CD14-positive monocyte (primary cell): Measurements from ENCODE around the gene CD40LG. TPM values are rescaled to one million over a fixed set of nuclear protein-coding genes. Genes with fewer than 3 reads are reported as not detected.

Source experiments
- DNase-seq, 3 donors: peaks; one replicate each; pipeline ENCODE4 v3.0.0-alpha.2; 2011 to 2022
- H2AFZ ChIP-seq: 2 replicates; pipeline ENCODE4 v1.6.0; 2012; ENCODE audit warnings: mild to moderate bottlenecking, low read depth, low read length, inconsistent platforms; ENCODE audit not compliant: insufficient read depth, poor library complexity, severe bottlenecking
- H3K27ac ChIP-seq, 2 donors: 1 replicate in 1 of 2; 2 replicates in 1 of 2; pipeline ENCODE4 v1.5.1; 2012 to 2013; ENCODE audit warnings: low read length in 2 of 2, control low read depth in 1 of 2, inconsistent platforms in 1 of 2, low read depth in 1 of 2, mild to moderate bottlenecking in 1 of 2
- H3K27me3 ChIP-seq, 2 donors: one replicate each; pipeline versions ENCODE4 v1.6.0 to v1.6.1; 2011 to 2013; ENCODE audit warnings: low read length in 2 of 2; ENCODE audit not compliant: control insufficient read depth in 2 of 2, insufficient read depth in 2 of 2
- H3K36me3 ChIP-seq, 2 donors: replicated peaks in 1 of 2; 1 replicate in 1 of 2; 2 replicates in 1 of 2; pipeline versions ENCODE4 v1.5.1 to v1.6.1; 2012 to 2013; ENCODE audit warnings: low read length in 2 of 2, control low read depth in 1 of 2, inconsistent platforms in 1 of 2, mild to moderate bottlenecking in 1 of 2; ENCODE audit not compliant: insufficient read depth in 2 of 2, control insufficient read depth in 1 of 2
- H3K4me1 ChIP-seq, 2 donors: 1 replicate in 1 of 2; 2 replicates in 1 of 2; pipeline versions ENCODE4 v1.5.1 to v1.6.1; 2012 to 2013; ENCODE audit warnings: low read length in 2 of 2, control low read depth in 1 of 2, inconsistent platforms in 1 of 2, mild to moderate bottlenecking in 1 of 2, moderate library complexity in 1 of 2; ENCODE audit not compliant: insufficient read depth in 2 of 2, control insufficient read depth in 1 of 2
- H3K4me2 ChIP-seq: replicated peaks from 2 replicates; pipeline ENCODE3; 2012; ENCODE audit warnings: low read length, moderate library complexity, mild to moderate bottlenecking; ENCODE audit not compliant: poor library complexity, severe bottlenecking; ENCODE audit errors: extremely low read depth
- H3K4me3 ChIP-seq, 3 experiments: fragments of 200-600 bp in 1 of 3; sonication (generic) in 1 of 3; replicated peaks in 1 of 3; 1 replicate in 2 of 3; 2 replicates in 1 of 3; pipeline ENCODE4 v1.5.1; 2011 to 2013; ENCODE audit warnings: low read length in 3 of 3, mild to moderate bottlenecking in 3 of 3, control low read depth in 2 of 3, low read depth in 2 of 3, inconsistent platforms in 1 of 3, moderate library complexity in 1 of 3
- H3K79me2 ChIP-seq: 2 replicates; pipeline ENCODE4 v1.6.0; 2012; ENCODE audit warnings: mild to moderate bottlenecking, control low read depth, inconsistent platforms, low read length, moderate library complexity; ENCODE audit not compliant: insufficient read depth
- H3K9ac ChIP-seq: 2 replicates; pipeline ENCODE4 v1.6.0; 2017; ENCODE audit warnings: low read length, mild to moderate bottlenecking; ENCODE audit not compliant: insufficient read depth, poor library complexity, severe bottlenecking
- H3K9me3 ChIP-seq, 2 donors: replicated peaks in 1 of 2; 1 replicate in 1 of 2; 2 replicates in 1 of 2; pipeline versions ENCODE4 v1.5.1 to v1.6.1; 2012 to 2013; ENCODE audit warnings: low read length in 2 of 2, control low read depth in 1 of 2; ENCODE audit not compliant: control insufficient read depth in 1 of 2, insufficient read depth in 1 of 2
- H4K20me1 ChIP-seq: 2 replicates; pipeline ENCODE4 v1.6.0; 2012; ENCODE audit warnings: mild to moderate bottlenecking, low read length, control low read depth, moderate library complexity; ENCODE audit not compliant: insufficient read depth
- H3K27ac Mint-ChIP-seq, 7 donors: one replicate each; pipeline ENCODE4 v1.8.0; 2020; ENCODE audit warnings: mild to moderate bottlenecking in 7 of 7, mixed read lengths in 7 of 7, moderate library complexity in 6 of 7, inconsistent platforms in 2 of 7
- H3K27me3 Mint-ChIP-seq, 3 donors: one replicate each; pipeline ENCODE4 v1.8.0; 2021 to 2022; ENCODE audit warnings: low read depth in 3 of 3, mild to moderate bottlenecking in 3 of 3, mixed read lengths in 3 of 3, moderate library complexity in 3 of 3, inconsistent platforms in 1 of 3
- H3K36me3 Mint-ChIP-seq, 2 donors: one replicate each; pipeline ENCODE4 v1.8.0; 2020; ENCODE audit warnings: mixed read lengths in 2 of 2, inconsistent platforms in 1 of 2, mild to moderate bottlenecking in 1 of 2
- H3K4me1 Mint-ChIP-seq: one replicate; pipeline ENCODE4 v1.8.0; 2020; ENCODE audit warnings: mild to moderate bottlenecking, mixed read lengths
- H3K4me3 Mint-ChIP-seq, 2 donors: one replicate each; pipeline ENCODE4 v1.8.0; 2020; ENCODE audit warnings: mild to moderate bottlenecking in 2 of 2, mixed read lengths in 2 of 2, moderate library complexity in 1 of 2
- H3K9me3 Mint-ChIP-seq, 7 donors: one replicate each; pipeline ENCODE4 v1.8.0; 2020 to 2022; ENCODE audit warnings: mixed read lengths in 7 of 7, mild to moderate bottlenecking in 6 of 7, moderate library complexity in 6 of 7, inconsistent platforms in 2 of 7
- CTCF ChIP-seq: fragments of 200-600 bp; IDR thresholded peaks from one replicate; pipeline ENCODE4 v1.8.0; 2022; ENCODE audit warnings: antibody characterized with exemption, mild to moderate bottlenecking
- WGBS: methylation state at CpG from one replicate; pipeline ENCODE4 v1.1.5; 2013; ENCODE audit warnings: missing lambda C conversion rate; ENCODE audit not compliant: insufficient coverage; 5-methylcytosine and 5-hydroxymethylcytosine counted together
- intact Hi-C, 2 donors: fragments of 100-400 bp; cut with micrococcal nuclease; formaldehyde crosslinking; loops; one replicate each; pipeline versions ENCODE4 v1.15.0 to v1.15.1; 2023
- polyA plus RNA-seq, 3 donors: library from polyadenylated mRNA; depleted of rRNA in 1 of 3; unstranded in 2 of 3; stranded (reverse) in 1 of 3; fragments of 300-500 nt in 2 of 3; fragments of >200 nt in 1 of 3; fragmentation: Illumina TruSeq in 2 of 3; gene quantifications; 1 replicate in 2 of 3; 2 replicates in 1 of 3; pipeline ENCODE4 v1.2.3, GENCODE V29; 2012 to 2021

CD40LG gene
- polyA plus RNA-seq, 3 donors = 0.09 TPM; not detected in 2

DNA sequence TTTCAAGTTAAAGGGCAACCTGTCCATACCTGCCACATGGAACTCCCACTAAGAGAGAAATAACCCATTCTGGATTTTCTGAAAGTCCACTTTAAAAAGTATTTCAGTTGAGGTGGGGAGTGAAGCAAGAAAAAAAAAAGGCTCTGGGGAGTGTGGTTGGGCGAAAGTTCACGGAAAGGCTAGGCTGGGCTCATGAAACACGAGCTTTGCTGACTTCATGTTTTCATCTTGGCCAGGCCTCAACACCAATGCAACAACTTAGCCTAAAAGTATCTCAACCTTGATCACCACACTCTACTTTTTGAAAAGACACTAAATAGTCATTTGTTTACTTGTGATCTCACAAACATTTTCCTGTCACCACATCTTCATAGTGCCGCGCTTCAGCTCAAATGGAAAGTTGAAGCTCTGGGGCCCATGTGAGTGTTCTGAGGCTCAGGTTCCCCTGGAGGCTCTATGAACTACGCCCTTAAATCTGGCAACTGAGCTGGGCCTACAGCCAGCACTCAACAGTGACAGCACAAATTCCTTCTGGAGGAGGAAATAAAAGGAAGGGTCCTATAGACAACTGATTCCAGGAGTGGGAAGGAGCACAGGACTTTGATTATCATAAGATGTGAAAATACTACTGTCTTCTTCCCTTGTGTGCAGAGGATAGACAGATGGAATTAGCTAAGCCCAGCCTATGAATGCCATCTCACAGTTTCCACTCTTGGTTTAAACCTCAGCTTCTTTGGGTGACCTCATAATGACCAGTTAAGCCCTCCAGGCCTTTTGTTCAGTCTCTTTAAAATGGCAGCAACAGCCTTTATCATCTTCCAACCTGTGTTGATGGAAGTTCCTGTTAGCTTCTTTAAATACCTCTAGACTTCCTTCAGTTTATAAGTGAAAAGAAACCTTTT is 5.1 kb downstream of the CD40LG start:
- H3K4me3 Mint-ChIP-seq = no peak overlapping the region
- H3K4me1 ChIP-seq = no peaks in the 10 kb centered on the region
- no peaks in the 10 kb centered on the region for H3K36me3 ChIP-seq
- H3K9ac ChIP-seq = no peak overlapping the region
- H3K79me2 ChIP-seq = no peaks in the 10 kb centered on the region
- H3K4me1 Mint-ChIP-seq = no peaks in the 10 kb centered on the region
- H3K27ac ChIP-seq = no peak overlapping the region
- no CpG with 5 or more reads among the region's 6 CpGs for WGBS
- H3K27me3 ChIP-seq = no peaks in the 10 kb centered on the region
- H3K9me3 Mint-ChIP-seq = no peaks in the 10 kb centered on the region
- no peaks in the 10 kb centered on the region for H3K9me3 ChIP-seq
- peak overlapping the region in 1 of 7 donors; percentile 26 for H3K27ac Mint-ChIP-seq
- peaks cover 0 to 4% (median 0%) of the 10 kb centered on the region in 3 donors for H3K27me3 Mint-ChIP-seq
- H4K20me1 ChIP-seq = no peaks in the 10 kb centered on the region
- DNase-seq = no peak
- no peak overlapping the region for H3K4me2 ChIP-seq
- peaks cover 4 to 10% of the 10 kb centered on the region in 2 donors for H3K36me3 Mint-ChIP-seq
- H2AFZ ChIP-seq = no peak overlapping the region
- TF ChIP-seq CTCF = no peak
- H3K4me3 ChIP-seq = no peak overlapping the region
- intact Hi-C loops = no loop called here

DNA sequence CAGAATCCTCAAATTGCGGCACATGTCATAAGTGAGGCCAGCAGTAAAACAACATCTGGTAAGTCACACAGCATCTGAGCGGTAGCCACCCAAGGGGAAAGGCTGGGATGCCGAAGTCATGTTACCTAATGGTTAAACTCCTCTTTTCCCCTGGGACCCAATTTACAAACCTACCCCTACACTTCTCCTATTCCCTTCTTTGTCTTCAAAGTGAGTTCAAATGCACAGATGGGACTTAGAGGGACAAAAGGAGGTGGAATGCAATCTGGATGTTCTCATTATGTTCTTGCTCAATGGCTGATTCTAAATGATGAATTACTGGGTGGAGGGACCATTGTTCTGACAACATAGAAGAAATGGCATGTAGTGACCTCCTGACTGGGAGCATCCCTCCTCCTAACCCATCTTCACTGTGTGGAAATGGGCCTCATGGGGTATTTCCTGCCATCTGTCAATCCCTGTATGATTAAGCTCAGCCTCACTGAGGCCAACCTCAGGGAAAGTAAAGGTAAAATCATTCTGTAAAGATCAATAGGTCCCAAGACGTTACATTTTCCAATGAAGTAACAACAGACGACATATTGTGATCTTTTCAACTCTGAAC is 8.5 kb downstream of the CD40LG start:
- Histone ChIP-seq H3K27ac (no peak overlapping the region), H3K9ac (no peak overlapping the region), H3K9me3 (no peaks in the 10 kb centered on the region), H3K4me1 (no peaks in the 10 kb centered on the region), H4K20me1 (no peaks in the 10 kb centered on the region), H3K79me2 (no peaks in the 10 kb centered on the region), H2AFZ (no peak overlapping the region), H3K36me3 (peaks cover 0 to 6% of the 10 kb centered on the region in 2 donors), H3K4me3 (no peak overlapping the region), H3K4me2 (no peak overlapping the region), H3K27me3 (no peaks in the 10 kb centered on the region)
- Mint-ChIP-seq H3K4me1 (no peaks in the 10 kb centered on the region), H3K9me3 (no peaks in the 10 kb centered on the region), H3K4me3 (no peak overlapping the region), H3K27ac (no peak overlapping the region), H3K27me3 (no peaks in the 10 kb centered on the region), H3K36me3 (peaks cover 10 to 13% of the 10 kb centered on the region in 2 donors)
- no peak for DNase-seq
- intact Hi-C loops = no loop called here
- no peak for TF ChIP-seq CTCF
- WGBS = 100% methylated on average over 1 of the region's 5 CpGs
